Neural progenitor cell (in vitro differentiated cells): ENCODE measurements around the gene ACSS3.

Experiments
- CTCF ChIP-seq: fragments of 200-600 bp; sonication (generic); IDR thresholded peaks from 2 replicates; pipeline ENCODE4 v1.5.1; 2017; ENCODE audit warnings: antibody characterized with exemption, mild to moderate bottlenecking
- EZH2 ChIP-seq: fragments of 200-600 bp; sonication (generic); IDR thresholded peaks from 2 replicates; pipeline ENCODE4 v1.6.1; 2017; ENCODE audit warnings: antibody characterized with exemption, mild to moderate bottlenecking, moderate library complexity
- EZH2phosphoT487 ChIP-seq: fragments of 200-600 bp; sonication (generic); IDR thresholded peaks from 2 replicates; pipeline ENCODE4 v1.6.1; 2017; ENCODE audit warnings: antibody characterized with exemption

GRCh38 chr12:81259360-81259759, 181.5 kb downstream of the ACSS3 start:
- TF ChIP-seq CTCF (no peak), EZH2 (no peak), EZH2phosphoT487 (no peak)
